ENCODE results near the gene ATP8B4. TPM values are rescaled to one million over a fixed set of nuclear protein-coding genes. Genes with fewer than 3 reads are reported as not detected.

Gene ATP8B4
- polyA plus RNA-seq, 1 of the 3 experiments (the other 2 are of a cell fraction) = 0.03 TPM

GRCh38 chr15:50164458-50164857 is 45.4 kb upstream of the ATP8B4 start:
- H4K20me1 ChIP-seq (ENCODE audit: insufficient read depth) = no peaks in the 10 kb centered on the region
- H3K27me3 ChIP-seq (ENCODE audit: insufficient read depth) = no peaks in the 10 kb centered on the region
- no peak for DNase-seq
- H3K9me3 ChIP-seq = no peaks in the 10 kb centered on the region
- no peak overlapping the region for H3K4me3 ChIP-seq (ENCODE audit: low read depth in 2 of 2, low read length in 1 of 2)
- H3K79me2 ChIP-seq (ENCODE audit: insufficient read depth) = no peaks in the 10 kb centered on the region
- no peak overlapping the region for H2AFZ ChIP-seq (ENCODE audit: low read depth)
- TF ChIP-seq EZH2phosphoT487 (IDR thresholded peaks at IDR 0.05; ENCODE audit: borderline replicate concordance, low read depth) (no peak), RCOR1 (IDR thresholded peaks at IDR 0.05; ENCODE audit: low read length) (no peak), MEF2A (IDR thresholded peaks at IDR 0.05; ENCODE audit: borderline replicate concordance, low read depth) (no peak), GATA2 (CRISPR knock-in tag; IDR thresholded peaks at IDR 0.05) (no peak), SIN3A (IDR thresholded peaks at IDR 0.05; ENCODE audit: borderline replicate concordance, low read depth, low read length) (no peak), PBX3 (IDR thresholded peaks at IDR 0.05) (no peak), USF2 (IDR thresholded peaks at IDR 0.05; ENCODE audit: borderline replicate concordance, low read depth, low read length) (no peak), REST (IDR thresholded peaks at IDR 0.05; ENCODE audit: low read depth, low read length) (no peak), FOSL2 (IDR thresholded peaks at IDR 0.05; ENCODE audit: borderline replicate concordance, low read depth) (no peak), TEAD4 (IDR thresholded peaks at IDR 0.05; ENCODE audit: borderline replicate concordance, insufficient read depth) (no peak), NFIC (IDR thresholded peaks at IDR 0.05; ENCODE audit: borderline replicate concordance) (no peak), RAD21 (IDR thresholded peaks at IDR 0.05; ENCODE audit: low read length) (no peak), GABPA (IDR thresholded peaks at IDR 0.05; ENCODE audit: low read depth) (no peak), ZBTB33 (IDR thresholded peaks at IDR 0.05; ENCODE audit: borderline replicate concordance, low read depth) (no peak), USF1 (IDR thresholded peaks at IDR 0.05; ENCODE audit: borderline replicate concordance, low read depth) (no peak), NRF1 (IDR thresholded peaks at IDR 0.05; ENCODE audit: low read depth, low read length) (no peak), FOXM1 (IDR thresholded peaks at IDR 0.05; ENCODE audit: low read depth) (no peak)
- H3K27ac ChIP-seq (ENCODE audit: low read depth in 2 of 2, low read length in 1 of 2) = no peak overlapping the region
- H3K36me3 ChIP-seq (replicated peaks in 1 of 2; ENCODE audit: control insufficient read depth in 1 of 2, insufficient read depth in 2 of 2, low read length in 1 of 2) = no peaks in the 10 kb centered on the region
- no peaks in the 10 kb centered on the region for H3K9me2 ChIP-seq
- POLR2A ChIA-PET = no interaction called here
- CTCF ChIA-PET = no interaction called here
- no peak overlapping the region for H3K4me2 ChIP-seq
- H3K9ac ChIP-seq = no peak overlapping the region
- peaks cover 22% of the 10 kb centered on the region for H3F3A ChIP-seq (replicated peaks; ENCODE audit: insufficient read depth)
- 92% methylated on average over 1 of the region's 1 CpG for WGBS (ENCODE audit: low lambda C conversion rate)
- H3K4me1 ChIP-seq (ENCODE audit: control insufficient read depth in 1 of 2, insufficient read depth in 2 of 2, low read depth in 1 of 2, low read length in 1 of 2) = no peaks in the 10 kb centered on the region; a peak in 1 of 4 replicates

Measured in SK-N-SH (cell line).